Mesothelial cell of epicardium (in vitro differentiated cells): ENCODE results near the gene RAP1GAP. TPM values are rescaled to one million over a fixed set of nuclear protein-coding genes. Genes with fewer than 3 reads are reported as not detected.

ENCODE experiments used
- DNase-seq, 2 experiments: peaks; one replicate each; pipeline ENCODE4 v3.0.0; 2021; ENCODE audit warnings: low spot score in 2 of 2; ENCODE audit not compliant: unreplicated experiment in 2 of 2
- H3K27ac Mint-ChIP-seq: 2 replicates; pipeline ENCODE4 v1.8.0; 2021; ENCODE audit warnings: mixed read lengths
- H3K27me3 Mint-ChIP-seq: 2 replicates; pipeline ENCODE4 v1.8.0; 2021; ENCODE audit warnings: low read depth, mixed read lengths
- H3K36me3 Mint-ChIP-seq: 2 replicates; pipeline ENCODE4 v1.8.0; 2021; ENCODE audit warnings: mixed read lengths
- H3K4me1 Mint-ChIP-seq: 2 replicates; pipeline ENCODE4 v1.8.0; 2021; ENCODE audit warnings: mixed read lengths
- H3K4me3 Mint-ChIP-seq: 2 replicates; pipeline ENCODE4 v1.8.0; 2021; ENCODE audit warnings: mild to moderate bottlenecking, moderate library complexity, mixed read lengths
- H3K9me3 Mint-ChIP-seq: 2 replicates; pipeline ENCODE4 v1.8.0; 2021; ENCODE audit warnings: mixed read lengths
- total RNA-seq: library from RNA; stranded (reverse); gene quantifications from 3 replicates; pipeline ENCODE4 v1.2.1, GENCODE V29; 2021
- TF ChIP-seq, protein P1 (sequence below): fragments of 200-600 bp; sonication (generic); IDR thresholded peaks from one replicate; pipeline ENCODE4 v1.5.0; 2021; ENCODE audit warnings: antibody characterized with exemption; ENCODE audit not compliant: unreplicated experiment

RAP1GAP gene
- total RNA-seq, 1 donor from 2014 or later, result 8.0 TPM

DNA sequence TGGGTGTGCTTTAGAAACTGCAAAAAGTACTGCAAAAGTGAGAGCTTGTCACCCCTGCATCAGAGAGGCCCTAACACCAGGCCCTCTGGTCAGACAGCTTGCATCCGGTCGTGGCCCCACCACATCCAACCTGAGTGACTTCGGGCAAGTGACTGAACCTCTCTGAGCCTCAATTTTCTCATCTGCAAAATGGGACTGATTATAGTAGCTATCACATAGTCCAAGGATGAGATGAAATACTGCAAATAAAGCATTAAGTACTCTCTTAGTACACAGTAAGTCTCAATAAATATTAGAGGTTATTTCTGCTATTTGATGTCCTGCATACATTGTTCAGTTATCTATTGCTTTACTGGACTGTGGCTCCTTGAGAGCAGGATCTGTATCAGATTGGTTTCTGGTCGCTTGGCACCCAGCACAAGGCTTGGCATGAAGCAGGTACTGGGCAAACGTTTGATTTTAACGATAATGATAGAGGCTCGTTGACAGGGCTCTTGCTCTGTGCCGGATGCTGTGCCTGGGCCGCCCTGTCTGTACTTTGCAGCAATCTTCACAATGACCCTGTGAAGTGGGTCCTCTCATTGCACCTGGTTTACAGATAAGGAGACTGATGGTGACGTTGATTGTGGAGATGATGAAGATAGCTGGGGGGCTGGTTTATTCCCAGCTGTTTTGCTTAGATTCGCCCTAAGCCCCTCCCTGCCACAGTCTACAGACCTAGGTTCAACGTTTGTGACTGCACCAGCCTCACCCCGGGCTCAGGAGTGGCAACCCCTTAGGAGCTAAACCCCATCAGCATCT, 43.6 kb downstream of the RAP1GAP start:
- Mint-ChIP-seq H3K27me3 (peaks cover 3% of the 10 kb centered on the region), H3K27ac (no peak overlapping the region), H3K4me3 (no peak overlapping the region), H3K36me3 (no peaks in the 10 kb centered on the region), H3K9me3 (no peaks in the 10 kb centered on the region), H3K4me1 (peaks cover 15% of the 10 kb centered on the region)
- no peak for DNase-seq
- TF ChIP-seq, protein P1, sequence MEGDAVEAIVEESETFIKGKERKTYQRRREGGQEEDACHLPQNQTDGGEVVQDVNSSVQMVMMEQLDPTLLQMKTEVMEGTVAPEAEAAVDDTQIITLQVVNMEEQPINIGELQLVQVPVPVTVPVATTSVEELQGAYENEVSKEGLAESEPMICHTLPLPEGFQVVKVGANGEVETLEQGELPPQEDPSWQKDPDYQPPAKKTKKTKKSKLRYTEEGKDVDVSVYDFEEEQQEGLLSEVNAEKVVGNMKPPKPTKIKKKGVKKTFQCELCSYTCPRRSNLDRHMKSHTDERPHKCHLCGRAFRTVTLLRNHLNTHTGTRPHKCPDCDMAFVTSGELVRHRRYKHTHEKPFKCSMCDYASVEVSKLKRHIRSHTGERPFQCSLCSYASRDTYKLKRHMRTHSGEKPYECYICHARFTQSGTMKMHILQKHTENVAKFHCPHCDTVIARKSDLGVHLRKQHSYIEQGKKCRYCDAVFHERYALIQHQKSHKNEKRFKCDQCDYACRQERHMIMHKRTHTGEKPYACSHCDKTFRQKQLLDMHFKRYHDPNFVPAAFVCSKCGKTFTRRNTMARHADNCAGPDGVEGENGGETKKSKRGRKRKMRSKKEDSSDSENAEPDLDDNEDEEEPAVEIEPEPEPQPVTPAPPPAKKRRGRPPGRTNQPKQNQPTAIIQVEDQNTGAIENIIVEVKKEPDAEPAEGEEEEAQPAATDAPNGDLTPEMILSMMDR, result no peak

DNA sequence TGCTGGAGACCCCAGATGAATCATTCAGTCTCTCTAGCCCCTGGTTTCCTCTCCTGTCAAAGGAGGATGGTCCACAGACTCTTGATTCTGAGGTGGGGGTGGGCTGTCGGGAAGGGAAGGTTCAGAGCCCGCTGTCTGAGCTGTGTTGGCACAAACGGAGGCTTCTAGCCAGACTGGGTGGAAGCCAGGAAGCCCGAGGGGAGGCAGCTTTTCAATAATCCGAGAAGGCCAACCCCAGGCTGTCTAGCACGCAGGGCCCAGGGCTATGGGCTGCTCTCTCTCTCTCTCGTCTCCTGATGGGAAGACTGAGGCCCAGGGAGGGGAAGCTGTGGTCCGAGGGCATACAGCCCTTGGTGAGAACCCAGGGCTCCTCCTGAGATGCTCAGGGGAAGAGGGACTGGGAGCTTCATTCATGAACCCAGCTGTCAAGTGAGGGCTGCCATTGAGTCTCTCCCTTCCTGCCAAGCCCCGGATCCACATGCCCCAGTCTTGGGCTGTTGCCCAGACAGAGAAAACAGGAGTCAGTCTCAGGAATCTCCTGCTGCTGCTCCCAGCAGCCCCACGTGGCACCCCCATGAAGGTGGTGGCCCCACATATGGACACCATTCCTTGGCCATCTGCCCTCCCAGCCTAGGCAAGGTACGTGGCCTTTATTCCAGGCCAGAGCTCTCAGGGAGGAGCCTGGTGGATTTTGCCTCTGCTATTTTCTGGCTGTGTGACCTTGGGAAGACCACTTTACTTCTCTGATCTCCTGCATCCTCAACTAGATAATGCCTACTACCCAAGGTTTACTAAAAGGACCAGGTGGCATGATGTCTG, 44.4 kb downstream of the RAP1GAP start:
- no peak overlapping the region for H3K4me3 Mint-ChIP-seq
- DNase-seq, result no peak
- H3K9me3 Mint-ChIP-seq, result no peaks in the 10 kb centered on the region
- TF ChIP-seq, protein P1, result no peak
- peaks cover 21% of the 10 kb centered on the region for H3K4me1 Mint-ChIP-seq
- H3K27ac Mint-ChIP-seq, result no peak overlapping the region
- H3K36me3 Mint-ChIP-seq, result no peaks in the 10 kb centered on the region
- H3K27me3 Mint-ChIP-seq, result peaks cover 2% of the 10 kb centered on the region

DNA sequence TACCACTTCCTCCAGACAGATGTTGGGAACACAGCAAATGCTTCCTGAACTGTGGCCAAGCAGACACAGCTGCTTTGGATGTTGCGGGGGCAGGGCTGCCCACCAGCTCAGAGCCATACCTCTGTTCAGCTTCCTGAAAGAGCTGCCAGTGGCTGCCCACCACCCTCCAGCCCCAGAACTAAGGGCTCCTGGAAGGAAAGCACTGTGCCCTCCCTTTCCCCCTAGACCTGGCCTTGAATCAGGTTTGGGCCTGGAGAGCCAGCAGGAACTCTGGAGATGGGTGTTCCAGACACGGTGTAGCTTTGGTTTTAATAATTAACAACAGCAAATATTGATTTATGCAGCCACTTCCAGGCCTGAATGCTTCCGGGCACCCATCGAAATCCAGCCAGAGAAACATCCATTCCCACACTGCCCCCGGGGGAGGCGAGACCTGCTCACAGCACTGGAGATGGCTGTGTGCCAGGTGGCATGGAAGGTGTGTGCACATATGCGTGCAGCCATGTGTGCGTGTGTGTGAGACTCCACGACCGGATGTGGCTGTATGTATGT, 45.7 kb downstream of the RAP1GAP start:
- peak overlapping the region; percentile 70 for H3K27ac Mint-ChIP-seq
- no peaks in the 10 kb centered on the region for H3K9me3 Mint-ChIP-seq
- peak overlapping the region; percentile 69 for H3K4me3 Mint-ChIP-seq
- peaks cover 32% of the 10 kb centered on the region for H3K4me1 Mint-ChIP-seq
- H3K36me3 Mint-ChIP-seq, result no peaks in the 10 kb centered on the region
- no peak for DNase-seq
- TF ChIP-seq, protein P1, result no peak
- H3K27me3 Mint-ChIP-seq, result no peaks in the 10 kb centered on the region

DNA sequence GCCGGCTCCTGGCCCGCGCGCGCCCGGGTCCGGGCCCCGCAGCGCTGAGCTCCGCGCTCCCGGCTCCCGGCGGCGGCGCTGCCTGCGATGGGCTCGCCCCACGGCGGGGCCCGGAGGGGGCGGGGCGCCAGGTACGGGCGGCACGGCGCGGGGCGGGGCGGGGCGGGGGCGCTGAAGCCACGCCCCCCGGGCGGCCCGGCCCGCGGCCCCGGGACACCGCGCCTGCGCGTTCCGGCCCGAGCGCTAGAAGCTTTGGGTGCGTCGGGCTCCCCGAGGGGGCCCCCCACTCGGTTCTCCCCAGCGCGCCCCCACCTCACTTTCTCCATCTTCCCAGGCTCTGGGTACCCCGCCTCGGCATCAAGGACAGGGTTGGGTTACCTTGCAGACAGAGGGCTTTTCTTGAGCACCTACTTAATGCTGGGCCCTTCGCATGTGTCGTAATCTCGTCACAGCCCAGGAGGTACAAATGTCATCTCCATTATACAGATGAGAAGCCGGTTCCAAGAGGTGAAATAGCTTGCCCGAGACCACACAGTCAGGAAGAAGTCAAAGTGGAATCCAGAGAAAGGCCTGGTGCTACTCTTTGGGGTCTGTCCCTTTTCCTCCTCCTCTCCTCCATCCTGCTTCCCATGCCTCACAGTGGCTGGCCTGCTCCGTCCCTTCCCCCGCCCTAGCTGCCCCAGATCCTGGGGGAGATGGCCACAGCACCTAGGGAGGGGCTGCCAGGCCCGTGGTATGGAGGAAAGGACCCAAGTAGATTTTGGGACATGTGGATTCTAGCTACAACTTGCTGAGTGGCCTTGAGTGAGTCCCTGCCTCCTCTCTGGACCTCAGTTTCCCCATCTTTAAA, 46.5 kb downstream of the RAP1GAP start:
- Mint-ChIP-seq H3K36me3 (no peaks in the 10 kb centered on the region), H3K4me1 (peaks cover 36% of the 10 kb centered on the region), H3K9me3 (no peaks in the 10 kb centered on the region), H3K27me3 (no peaks in the 10 kb centered on the region), H3K4me3 (peak overlapping the region; percentile 69), H3K27ac (peak overlapping the region; percentile 64)
- TF ChIP-seq, protein P1, result no peak
- peak; percentile 69 to 78 for DNase-seq

DNA sequence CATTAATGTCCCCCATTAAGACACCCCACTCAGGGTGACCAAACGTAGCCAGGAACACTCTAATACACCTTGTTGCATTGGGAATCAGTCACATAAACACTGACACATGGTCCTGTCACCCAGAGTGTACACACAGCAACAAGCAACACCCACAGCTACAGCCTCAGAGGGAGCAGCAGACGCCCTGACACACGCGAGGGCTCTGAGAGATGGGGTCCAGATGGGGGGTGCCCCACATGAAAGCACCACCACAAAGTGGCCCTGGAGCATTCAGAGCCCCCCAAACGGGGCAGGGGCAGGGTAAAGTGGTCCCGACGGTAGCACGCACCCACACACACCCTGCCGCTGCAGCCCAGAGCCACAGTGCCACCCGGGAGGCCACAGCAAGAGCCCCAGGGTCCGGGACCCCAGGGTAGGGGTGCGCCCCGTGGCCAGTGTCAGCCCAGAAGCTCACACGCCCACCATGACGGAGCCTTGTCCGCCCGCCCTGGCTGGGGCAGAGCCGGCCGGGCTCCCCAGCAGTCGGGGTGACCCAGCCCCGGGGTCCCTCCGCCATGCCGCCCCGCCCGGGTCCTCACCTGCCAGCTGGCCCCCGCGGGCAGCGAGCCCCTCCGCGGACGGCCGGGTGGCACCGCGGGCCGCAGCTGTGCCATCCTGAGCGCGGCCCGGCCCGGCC, 47.3 kb downstream of the RAP1GAP start:
- Mint-ChIP-seq H3K36me3 (no peaks in the 10 kb centered on the region), H3K27me3 (no peaks in the 10 kb centered on the region), H3K27ac (peak overlapping the region; percentile 55), H3K4me3 (peak overlapping the region; percentile 62), H3K4me1 (peaks cover 36% of the 10 kb centered on the region), H3K9me3 (no peaks in the 10 kb centered on the region)
- no peak for DNase-seq
- TF ChIP-seq, protein P1, result no peak
